Smooth muscle cell of the brain vasculature (primary cell): Measurements from ENCODE around the gene DLX3.

Source experiments
- DNase-seq: peaks from one replicate; pipeline ENCODE4 v3.0.0-alpha.2; 2012; ENCODE audit warnings: low read depth, low spot score

The DLX3 gene

GRCh38 chr17:49992933-49993422 lies 2.0 kb downstream of the DLX3 start:
- DNase-seq = no peak

- no peak for DNase-seq
Observed at GRCh38 chr17:49992191-49992932, 2.7 kb downstream of the DLX3 start.

GRCh38 chr17:49991409-49991808 lies 3.6 kb downstream of the DLX3 start:
- DNase-seq = no peak

- DNase-seq = no peak
Observed at GRCh38 chr17:49990921-49991320, 4.1 kb downstream of the DLX3 start.

GRCh38 chr17:49990331-49990730 lies 4.7 kb downstream of the DLX3 start:
- no peak for DNase-seq

- DNase-seq = no peak
Observed at GRCh38 chr17:49989518-49989880, 5.5 kb downstream of the DLX3 start.

GRCh38 chr17:49987681-49988441 lies 7.2 kb downstream of the DLX3 start:
- no peak for DNase-seq

GRCh38 chr17:49987290-49987585 lies 7.8 kb downstream of the DLX3 start:
- no peak for DNase-seq

- no peak for DNase-seq
Observed at GRCh38 chr17:49986396-49987289, 8.4 kb downstream of the DLX3 start.

- DNase-seq = no peak
Observed at GRCh38 chr17:49985310-49985990, 9.6 kb downstream of the DLX3 start.

GRCh38 chr17:49984776-49985175 lies 10.2 kb downstream of the DLX3 start:
- no peak for DNase-seq

GRCh38 chr17:49984283-49984682 lies 10.7 kb downstream of the DLX3 start:
- no peak for DNase-seq

GRCh38 chr17:49980703-49981197 lies 14.3 kb downstream of the DLX3 start:
- no peak for DNase-seq

GRCh38 chr17:49979748-49980479 lies 15.1 kb downstream of the DLX3 start:
- DNase-seq = no peak

GRCh38 chr17:49978501-49978900 lies 16.5 kb downstream of the DLX3 start:
- no peak for DNase-seq

GRCh38 chr17:49977463-49978389 lies 17.3 kb downstream of the DLX3 start:
- DNase-seq = no peak

GRCh38 chr17:49976828-49977202 lies 18.2 kb downstream of the DLX3 start:
- no peak for DNase-seq

GRCh38 chr17:49976163-49976827 lies 18.7 kb downstream of the DLX3 start:
- DNase-seq = no peak

- DNase-seq = no peak
Observed at GRCh38 chr17:49975531-49975930, 19.5 kb downstream of the DLX3 start.
